Testis (tissue), 2 donors: ENCODE measurements around the gene PRKCA.

ENCODE experiments used
- POLR2A ChIP-seq: fragments of 450-650 bp; IDR thresholded peaks from one replicate; pipeline ENCODE4 v1.6.1; 2017; ENCODE audit warnings: antibody characterized with exemption, mild to moderate bottlenecking, moderate library complexity
- TF ChIP-seq, protein P1 (sequence below), 3 experiments: fragments of 450-650 bp in 2 of 3; fragments of 200-600 bp in 1 of 3; sonication (generic) in 1 of 3; IDR thresholded peaks; one replicate each; pipeline ENCODE4 v1.5.1; 2016 to 2019; ENCODE audit warnings: antibody characterized with exemption in 3 of 3, mild to moderate bottlenecking in 2 of 3, moderate library complexity in 1 of 3

DNA sequence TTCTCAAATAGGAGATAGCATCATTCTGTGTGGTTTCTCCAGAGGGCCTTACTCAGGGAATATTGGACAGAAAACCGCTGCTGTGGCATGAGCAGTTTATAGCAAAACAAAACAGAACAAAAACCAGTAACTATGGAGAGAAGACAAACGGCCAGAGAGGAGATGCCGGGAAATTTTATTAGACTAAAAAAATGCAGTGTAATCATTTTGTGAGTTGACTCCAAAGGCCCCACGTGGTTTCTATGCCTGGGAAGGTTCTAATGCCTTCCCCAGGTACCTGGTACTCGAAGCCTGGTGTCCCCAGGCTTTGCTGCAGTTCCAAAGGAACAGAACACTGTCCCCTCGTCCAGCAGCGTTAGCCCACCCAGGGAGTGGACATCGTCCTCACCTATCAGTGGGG, 519.6 kb downstream of the PRKCA start:
- TF ChIP-seq, protein P1, sequence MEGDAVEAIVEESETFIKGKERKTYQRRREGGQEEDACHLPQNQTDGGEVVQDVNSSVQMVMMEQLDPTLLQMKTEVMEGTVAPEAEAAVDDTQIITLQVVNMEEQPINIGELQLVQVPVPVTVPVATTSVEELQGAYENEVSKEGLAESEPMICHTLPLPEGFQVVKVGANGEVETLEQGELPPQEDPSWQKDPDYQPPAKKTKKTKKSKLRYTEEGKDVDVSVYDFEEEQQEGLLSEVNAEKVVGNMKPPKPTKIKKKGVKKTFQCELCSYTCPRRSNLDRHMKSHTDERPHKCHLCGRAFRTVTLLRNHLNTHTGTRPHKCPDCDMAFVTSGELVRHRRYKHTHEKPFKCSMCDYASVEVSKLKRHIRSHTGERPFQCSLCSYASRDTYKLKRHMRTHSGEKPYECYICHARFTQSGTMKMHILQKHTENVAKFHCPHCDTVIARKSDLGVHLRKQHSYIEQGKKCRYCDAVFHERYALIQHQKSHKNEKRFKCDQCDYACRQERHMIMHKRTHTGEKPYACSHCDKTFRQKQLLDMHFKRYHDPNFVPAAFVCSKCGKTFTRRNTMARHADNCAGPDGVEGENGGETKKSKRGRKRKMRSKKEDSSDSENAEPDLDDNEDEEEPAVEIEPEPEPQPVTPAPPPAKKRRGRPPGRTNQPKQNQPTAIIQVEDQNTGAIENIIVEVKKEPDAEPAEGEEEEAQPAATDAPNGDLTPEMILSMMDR (IDR thresholded peaks at IDR 0.05): no peak
- TF ChIP-seq POLR2A: no peak
